Left ventricle myocardium superior (tissue), 1 donor: ENCODE data around the gene DDT. TPM values are rescaled to one million over a fixed set of nuclear protein-coding genes. Genes with fewer than 3 reads are reported as not detected.
"Not testable (repeated sequence)": the region's sequence is repeated elsewhere in the genome, so short reads cannot be mapped to it uniquely, and the experiment has no call there.

Experiments used
- ATAC-seq: fragments of 200-7000 bp; cut with Tn5 transposase; one replicate; pipeline ENCODE4 v1.9.1; 2020; ENCODE audit warnings: mild to moderate bottlenecking, moderate library complexity
- DNase-seq: peaks from one replicate; pipeline ENCODE4 v3.0.0-alpha.2; 2020
- intact Hi-C: fragments of 100-400 bp; cut with micrococcal nuclease; formaldehyde crosslinking; loops from one replicate; pipeline ENCODE4 v1.11.0; 2022
- total RNA-seq: library from RNA; stranded (reverse); fragmentation: NEBNext Ultra II Directional; extraction: Animal tissue kit (Norgen Biotek cat#: 25700); gene quantifications from one replicate; pipeline ENCODE4 v1.2.1, GENCODE V29; 2021
- donor health status: DM: no; HTN: yes; CAD: no; lungs with severe emphysema.

The DDT gene
- total RNA-seq, 1 donor from 2014 or later, result 141 TPM

DNA sequence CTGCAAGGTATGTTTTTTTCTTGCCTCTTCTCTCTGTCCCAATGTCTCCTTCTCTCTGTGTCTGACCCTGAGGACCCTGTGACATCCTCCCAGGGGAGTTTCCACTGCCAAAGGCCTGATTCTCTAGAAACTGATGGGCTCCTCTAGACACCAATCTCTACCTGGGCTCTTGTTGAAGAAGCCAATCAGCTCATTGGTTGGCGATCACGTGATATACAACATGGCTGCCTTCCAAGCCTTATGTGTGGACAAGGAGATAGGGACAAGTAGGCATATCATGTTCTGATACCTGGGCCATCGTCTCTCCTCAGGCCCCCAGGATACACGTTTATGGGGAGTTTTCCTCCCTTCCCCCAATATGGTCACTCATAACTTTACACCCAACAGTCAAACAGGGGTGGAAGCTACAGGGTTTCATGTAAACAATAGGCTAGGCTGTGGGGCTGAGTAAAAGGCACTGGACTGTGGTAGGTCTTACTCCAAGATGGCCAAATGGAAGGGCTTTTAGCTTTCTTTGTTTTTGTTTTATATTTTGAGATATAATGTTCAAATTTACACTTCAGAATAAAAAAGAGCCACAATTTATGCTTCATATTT lies 19.4 kb upstream of the DDT start:
- ATAC-seq, intact Hi-C loops: not testable (repeated sequence)

DNA sequence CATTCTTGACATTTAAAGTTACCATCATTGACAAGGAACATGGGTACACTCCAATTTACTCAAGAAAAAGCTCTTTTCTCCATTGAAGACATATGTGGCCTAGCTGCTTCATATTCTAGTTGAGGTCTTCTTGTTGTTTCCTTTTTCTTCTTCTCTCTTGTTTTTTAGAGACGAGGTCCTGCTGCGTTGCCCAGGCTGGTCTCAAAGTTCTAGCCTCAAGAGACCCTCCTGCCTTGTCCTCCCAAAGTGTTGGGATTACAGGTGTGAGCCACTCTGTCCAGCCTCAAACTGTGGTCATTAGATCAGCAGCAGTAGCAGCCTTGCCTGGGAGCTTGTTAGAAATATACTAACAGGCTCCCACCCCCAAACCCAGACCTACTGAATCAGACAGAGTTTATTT lies 18.8 kb upstream of the DDT start:
- intact Hi-C loops, ATAC-seq, DNase-seq: not testable (repeated sequence)

More for the DNA sequence above, 19.4 kb upstream of the DDT start:
- not testable (repeated sequence) for DNase-seq

DNA sequence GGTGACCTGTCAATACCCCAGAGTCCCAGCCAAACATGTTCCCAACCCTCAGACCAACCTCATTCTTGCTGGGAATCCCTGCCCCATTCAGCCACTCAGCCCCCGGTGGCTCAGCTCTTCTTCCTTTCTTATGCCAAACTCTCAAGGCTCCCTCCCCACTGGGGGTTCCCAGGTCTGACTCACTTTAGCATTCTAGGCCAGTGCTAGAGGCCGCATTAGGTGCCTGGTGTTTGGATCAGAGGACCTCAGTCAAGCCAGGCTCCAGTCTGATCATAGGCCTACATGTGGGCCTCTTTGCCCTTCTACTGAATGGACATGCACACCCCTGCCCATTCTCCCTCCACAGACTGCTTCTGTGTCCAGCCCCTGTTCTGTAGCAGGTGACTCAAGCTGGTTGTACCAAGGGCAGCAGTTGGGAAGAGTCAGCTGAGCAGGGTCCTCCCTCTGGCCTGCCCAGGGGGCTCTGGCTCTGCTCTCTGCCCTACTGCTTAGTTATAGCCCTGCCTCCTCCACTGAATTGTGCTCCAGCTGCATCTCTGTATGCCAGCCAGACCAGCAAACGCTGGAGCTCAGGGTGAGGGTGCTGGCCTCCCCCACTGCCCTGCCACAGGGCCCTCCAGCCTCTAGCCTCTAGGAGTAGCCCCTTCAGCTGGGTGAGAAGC lies 15.5 kb upstream of the DDT start:
- intact Hi-C loops, ATAC-seq, DNase-seq: not testable (repeated sequence)

DNA sequence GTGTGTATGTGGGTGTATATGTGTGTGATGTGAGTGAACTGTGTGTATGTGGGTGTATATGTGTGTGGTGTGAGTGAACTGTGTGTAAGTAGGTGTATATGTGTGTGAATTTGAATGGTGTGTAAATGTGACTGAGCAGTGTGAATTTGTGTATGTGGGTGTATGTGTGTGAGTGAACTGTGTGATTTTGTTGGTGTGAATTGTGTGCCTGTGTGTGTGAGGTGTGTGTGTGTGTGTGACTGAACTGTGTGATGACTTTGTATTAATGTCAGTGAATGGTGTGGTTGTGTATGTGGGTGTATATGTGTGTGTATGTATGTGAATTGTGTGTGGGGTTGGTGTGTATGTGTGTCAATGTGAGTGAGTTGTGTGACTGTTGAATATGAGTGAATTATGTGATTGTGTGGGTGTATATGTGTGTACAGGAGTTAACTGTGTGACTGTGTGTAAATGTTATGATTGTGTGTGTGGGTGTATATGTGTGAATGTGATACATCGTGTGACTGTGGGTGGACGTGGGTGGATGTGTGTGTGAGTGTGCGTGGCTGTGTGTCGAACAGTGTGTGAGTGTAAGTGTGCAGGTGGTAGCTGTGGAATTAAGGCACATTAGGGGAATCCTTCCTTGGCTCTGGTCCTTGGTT lies 12.4 kb upstream of the DDT start:
- intact Hi-C loops, ATAC-seq, DNase-seq: not testable (repeated sequence)

DNA sequence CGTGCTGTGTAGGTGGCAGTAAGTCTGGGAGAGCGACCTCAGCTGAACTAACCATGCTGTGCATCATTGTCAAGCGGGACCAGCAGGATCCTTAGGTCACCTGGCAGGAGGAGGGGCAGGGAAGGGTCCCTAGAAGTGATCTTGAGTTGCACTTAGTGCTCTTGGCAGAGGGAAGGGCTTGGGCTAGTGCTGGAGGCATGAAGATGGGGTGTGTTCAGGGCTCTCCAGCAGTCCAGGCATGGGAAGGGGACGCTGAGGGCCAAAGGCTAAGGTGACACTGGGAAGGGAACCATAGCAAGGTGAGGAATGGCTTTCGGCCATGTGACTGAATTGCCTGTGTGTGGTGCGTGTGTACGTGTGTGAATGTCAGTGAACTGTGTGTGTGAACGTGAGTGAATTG lies 11.8 kb upstream of the DDT start:
- DNase-seq, ATAC-seq, intact Hi-C loops: not testable (repeated sequence)

DNA sequence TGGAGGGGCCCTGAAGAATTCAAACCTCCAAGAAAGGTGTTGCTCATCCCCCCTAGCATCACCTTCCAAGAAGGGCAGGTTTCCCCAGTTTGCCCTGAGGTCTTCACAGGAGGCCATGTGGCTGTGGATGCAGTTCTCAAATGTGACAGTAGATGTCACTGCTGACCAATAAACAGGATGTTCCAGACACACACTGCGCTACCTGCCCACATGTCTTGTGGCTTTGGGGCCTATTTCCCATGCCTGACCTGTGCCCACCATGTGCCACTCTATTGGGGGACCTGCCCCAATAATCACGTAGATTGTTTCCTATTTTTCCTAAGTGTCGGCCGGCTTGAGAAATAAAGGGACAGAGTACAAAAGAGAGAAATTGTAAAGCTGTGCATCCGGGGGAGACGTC lies 10.2 kb upstream of the DDT start:
- intact Hi-C loops, result no loop called here
- DNase-seq, result no peak
- peak; percentile 32 for ATAC-seq

DNA sequence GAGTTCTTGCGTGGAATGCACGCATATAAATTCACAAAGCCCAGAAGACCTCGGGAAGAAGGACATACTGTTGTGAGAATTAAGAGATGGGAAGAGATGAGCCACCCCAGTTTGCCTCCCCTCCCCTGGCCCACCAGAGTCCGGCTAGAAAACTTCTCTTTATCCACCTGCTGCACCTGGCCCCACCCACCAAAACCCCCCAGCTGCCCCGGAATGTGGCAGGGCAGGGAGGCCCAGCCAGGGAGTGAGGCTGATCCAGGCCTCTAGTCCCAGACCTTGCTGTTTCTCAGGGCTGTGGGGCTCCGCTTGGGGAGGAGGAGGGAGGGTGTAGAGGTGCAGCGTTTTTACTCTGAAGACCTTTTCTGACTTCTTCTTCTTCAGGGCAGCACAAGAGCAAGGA lies 6.3 kb upstream of the DDT start:
- intact Hi-C loops, DNase-seq, ATAC-seq: not testable (repeated sequence)

DNA sequence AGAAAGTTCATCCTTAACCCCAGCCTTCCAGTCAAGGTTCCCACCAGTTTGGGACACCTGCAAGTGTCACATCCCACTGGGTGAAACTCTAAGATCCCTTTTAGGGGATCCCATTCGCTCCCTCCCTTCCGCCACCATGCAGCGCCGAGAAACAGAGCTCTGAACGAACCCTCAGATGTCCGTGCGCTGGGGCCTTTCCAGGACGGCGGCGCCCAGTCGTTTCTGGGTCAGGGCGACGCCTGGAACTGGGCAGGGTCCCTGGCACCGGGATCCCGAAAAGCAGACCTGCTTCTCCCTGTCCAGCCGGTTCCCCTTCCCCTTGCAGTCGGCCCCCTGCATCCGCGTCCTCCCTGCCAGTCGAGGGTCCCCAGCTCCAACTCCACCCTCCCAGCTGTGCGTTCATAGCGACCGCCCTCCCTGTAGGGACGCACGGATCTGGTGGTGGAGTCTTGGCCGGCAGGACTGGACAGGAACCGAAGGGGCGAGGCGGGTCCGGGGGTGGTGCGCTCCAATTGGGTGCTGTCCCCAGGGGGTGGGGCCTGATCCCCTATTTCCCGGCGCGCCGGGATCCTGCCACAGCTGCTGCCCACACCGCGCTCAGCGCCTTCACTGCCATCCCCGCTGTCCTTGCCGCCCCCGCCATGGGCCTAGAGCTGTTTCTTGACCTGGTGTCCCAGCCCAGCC lies 5.5 kb upstream of the DDT start, which contains the start of gene GSTT2:
GSTT2 (plus strand) TSS at position 578 of the 684 bp plus-strand sequence.
- peak; percentile 91 for ATAC-seq
- not testable (repeated sequence) for DNase-seq

DNA sequence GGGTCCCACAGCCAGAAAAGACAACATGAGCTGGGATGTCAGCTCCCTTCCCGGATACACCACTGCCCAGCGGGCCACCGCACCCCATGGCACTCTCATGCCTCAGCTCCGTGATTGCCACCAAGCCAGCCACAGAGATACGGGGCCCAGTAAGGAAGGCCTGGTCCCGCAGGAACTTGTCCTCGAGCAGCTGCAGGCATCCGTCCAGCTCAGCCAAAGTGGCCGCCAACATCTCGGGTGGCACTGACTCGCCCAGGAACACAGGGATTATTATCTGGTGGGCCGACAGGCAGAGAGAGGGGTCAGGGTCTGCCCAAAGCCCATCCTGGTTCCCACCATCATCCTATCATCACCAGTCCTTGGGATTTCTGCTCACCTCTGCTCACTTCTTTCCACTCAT lies 3.1 kb upstream of the DDT start:
- ATAC-seq, DNase-seq, intact Hi-C loops: not testable (repeated sequence)

More for the DNA sequence above, 5.5 kb upstream of the DDT start, which contains the start of gene GSTT2:
- intact Hi-C loops, result not testable (repeated sequence)

DNA sequence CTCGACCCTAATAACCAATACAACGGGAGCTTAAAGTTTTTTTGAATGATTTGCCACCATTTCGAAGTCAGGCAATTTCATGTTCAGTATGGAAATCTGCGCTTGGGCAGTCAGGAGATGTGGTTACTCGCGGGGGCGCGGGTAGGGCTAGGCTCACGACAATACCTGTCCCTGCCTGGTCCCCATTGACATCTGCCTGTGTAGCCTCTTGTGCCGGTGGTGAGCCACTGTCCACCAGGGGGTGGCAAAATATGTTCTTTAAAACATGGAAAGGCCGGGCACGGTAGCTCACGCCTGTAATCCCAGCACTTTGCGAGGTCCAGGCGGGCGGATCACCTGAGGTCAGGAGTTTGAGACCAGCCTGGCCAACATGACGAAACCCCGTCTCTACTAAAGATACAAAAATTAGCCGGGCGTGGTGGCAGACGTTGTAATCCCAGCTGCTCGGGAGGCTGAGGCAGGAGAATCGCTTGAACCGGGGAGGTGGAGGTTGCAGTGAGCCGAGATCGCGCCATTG lies 653 bp upstream of the DDT start:
- ATAC-seq, result peak; percentile 50
- DNase-seq, result peak; percentile 46
- intact Hi-C loops, result not testable (repeated sequence)

DNA sequence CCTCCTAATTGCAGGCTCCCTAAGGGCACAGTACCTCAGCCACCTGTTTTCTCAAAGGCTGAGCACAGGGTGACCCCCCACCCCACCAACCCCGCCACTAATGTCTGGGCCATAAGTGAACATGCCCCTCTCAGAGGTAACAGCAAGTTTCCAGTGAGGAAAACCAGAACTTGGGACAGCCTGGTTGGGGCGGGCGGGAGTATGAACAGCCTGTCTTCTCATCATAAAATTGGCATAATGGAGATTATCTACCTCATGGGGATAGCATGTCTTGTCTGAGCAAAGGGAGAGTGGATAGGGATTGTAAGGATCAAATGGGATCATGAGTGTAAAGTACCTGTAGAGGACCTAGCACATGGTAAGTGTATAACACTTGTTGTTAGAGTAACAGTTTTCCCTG lies 2.3 kb downstream of the DDT start:
- ATAC-seq, DNase-seq, intact Hi-C loops: not testable (repeated sequence)

DNA sequence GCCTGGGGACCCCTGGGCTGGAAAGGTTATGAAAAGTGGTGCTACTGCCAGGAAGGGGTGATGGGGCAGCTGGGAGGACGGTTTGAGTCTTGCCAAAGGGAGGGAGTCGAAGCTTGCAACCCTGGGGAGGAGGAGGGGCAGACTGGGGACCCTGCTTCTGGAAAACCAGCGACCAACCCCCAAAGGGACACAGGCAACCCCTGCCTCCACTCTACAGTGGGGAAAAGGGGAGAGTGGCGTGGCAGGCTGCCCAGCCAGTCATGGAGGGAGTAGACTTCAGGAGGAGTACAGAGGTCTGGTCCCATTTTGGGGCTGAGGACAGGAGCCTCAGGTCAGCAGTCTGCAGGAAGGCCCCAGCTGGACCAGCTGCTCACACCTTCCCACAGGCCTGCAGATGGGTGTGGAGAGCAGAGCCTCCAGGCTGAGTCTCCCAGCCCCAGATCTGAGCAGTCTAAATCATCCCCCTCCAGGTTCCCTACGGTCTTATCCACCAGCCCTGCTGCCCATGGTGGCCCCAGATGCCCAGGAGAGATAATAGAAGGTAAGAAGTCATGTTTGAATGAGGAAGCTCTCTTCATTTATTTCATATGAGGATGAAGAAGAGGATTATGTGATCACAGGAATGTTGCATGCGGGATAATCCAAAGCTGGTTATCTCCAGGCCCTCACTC lies 3.3 kb downstream of the DDT start:
- intact Hi-C loops, result no loop called here
- DNase-seq (peak; percentile 27), ATAC-seq (no peak)

DNA sequence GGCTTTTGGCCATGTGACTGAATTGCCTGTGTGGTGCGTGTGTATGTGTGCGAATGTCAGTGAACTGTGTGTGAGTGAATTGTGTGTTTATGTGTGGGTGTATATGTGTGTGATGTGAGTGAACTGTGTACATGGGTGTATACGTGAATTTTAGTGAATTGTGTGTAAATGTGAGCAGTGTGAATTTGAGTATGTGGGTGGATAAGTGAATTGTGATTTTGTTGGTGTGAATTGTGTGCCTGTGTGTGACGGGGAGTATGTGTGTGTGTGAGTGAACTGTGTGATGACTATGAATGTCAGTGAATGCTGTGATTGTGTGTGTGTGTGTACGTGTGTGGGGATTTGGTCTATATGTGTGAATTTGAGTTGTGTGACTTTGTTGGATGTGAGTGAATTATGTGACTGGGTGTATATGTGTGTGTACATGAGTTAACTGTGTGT lies 4.0 kb downstream of the DDT start:
- DNase-seq (no peak), ATAC-seq (no peak)
- intact Hi-C loops, result no loop called here

DNA sequence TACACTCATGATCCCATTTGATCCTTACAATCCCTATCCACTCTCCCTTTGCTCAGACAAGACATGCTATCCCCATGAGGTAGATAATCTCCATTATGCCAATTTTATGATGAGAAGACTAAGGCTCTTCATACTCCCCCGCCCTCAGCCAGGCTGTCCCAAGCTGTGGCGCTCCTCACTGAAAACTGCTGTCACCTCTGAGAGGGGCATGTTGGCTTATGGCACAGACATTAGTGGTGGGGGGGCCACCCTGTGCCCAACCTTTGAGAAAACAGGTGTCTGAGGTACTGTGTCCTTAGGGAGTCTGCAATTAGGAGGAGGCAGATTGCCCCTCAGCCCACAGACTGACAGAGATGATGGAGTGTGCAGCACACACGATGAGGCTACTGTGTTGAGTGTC lies 5.2 kb downstream of the DDT start:
- intact Hi-C loops, result no loop called here
- no peak for ATAC-seq
- DNase-seq, result no peak

DNA sequence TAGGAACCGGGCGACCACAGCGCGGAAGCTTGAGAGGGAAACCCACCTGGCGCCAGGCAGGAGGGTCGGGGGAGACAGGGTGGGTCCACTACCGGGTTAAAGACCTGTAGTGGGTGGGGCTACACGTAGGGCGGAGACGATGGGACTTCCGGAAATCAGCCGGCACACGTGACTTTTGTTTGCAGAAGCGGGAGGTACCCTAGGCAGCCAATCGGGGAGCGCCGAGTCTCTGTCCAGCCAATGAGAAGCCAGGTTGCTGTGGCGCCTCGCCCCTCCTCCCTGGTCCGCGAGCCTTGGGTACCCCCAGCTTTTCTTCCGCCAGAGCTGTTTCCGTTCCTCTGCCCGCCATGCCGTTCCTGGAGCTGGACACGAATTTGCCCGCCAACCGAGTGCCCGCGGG lies 7.7 kb downstream of the DDT start, which contains the start of gene DDTL:
DDTL (plus strand) TSS at position 321 of the 400 bp plus-strand sequence; CDS start at position 348, 27 bp downstream.
- intact Hi-C loops, result not testable (repeated sequence)
- ATAC-seq, result peak; percentile 94

DNA sequence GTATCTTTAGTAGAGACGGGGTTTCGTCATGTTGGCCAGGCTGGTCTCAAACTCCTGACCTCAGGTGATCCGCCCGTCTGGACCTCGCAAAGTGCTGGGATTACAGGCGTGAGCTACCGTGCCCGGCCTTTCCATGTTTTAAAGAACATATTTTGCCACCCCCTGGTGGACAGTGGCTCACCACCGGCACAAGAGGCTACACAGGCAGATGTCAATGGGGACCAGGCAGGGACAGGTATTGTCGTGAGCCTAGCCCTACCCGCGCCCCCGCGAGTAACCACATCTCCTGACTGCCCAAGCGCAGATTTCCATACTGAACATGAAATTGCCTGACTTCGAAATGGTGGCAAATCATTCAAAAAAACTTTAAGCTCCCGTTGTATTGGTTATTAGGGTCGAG lies 8.1 kb downstream of the DDT start:
- ATAC-seq, result peak; percentile 47
- intact Hi-C loops, DNase-seq: not testable (repeated sequence)

More for the DNA sequence above, 7.7 kb downstream of the DDT start, which contains the start of gene DDTL:
- DNase-seq, result not testable (repeated sequence)

DNA sequence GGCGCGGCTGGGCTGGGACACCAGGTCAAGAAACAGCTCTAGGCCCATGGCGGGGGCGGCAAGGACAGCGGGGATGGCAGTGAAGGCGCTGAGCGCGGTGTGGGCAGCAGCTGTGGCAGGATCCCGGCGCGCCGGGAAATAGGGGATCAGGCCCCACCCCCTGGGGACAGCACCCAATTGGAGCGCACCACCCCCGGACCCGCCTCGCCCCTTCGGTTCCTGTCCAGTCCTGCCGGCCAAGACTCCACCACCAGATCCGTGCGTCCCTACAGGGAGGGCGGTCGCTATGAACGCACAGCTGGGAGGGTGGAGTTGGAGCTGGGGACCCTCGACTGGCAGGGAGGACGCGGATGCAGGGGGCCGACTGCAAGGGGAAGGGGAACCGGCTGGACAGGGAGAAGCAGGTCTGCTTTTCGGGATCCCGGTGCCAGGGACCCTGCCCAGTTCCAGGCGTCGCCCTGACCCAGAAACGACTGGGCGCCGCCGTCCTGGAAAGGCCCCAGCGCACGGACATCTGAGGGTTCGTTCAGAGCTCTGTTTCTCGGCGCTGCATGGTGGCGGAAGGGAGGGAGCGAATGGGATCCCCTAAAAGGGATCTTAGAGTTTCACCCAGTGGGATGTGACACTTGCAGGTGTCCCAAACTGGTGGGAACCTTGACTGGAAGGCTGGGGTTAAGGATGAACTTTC lies 13.0 kb downstream of the DDT start, which contains the start of gene GSTT2B:
GSTT2B (minus strand) TSS at position 112 of the 688 bp plus-strand sequence; CDS start at position 48, 64 bp downstream.
- DNase-seq, intact Hi-C loops: not testable (repeated sequence)
- ATAC-seq, result peak; percentile 91
